SK-N-SH (cell line): ENCODE data around the gene MCM10.

ENCODE experiments used
- EZH2phosphoT487 ChIP-seq: fragments of 200-600 bp; sonication (generic); IDR thresholded peaks from 2 replicates; pipeline ENCODE4 v1.6.1; 2017; ENCODE audit warnings: low read depth, mixed run types, mild to moderate bottlenecking, antibody characterized with exemption, moderate library complexity, borderline replicate concordance
- MEF2A ChIP-seq: IDR thresholded peaks from 2 replicates; pipeline ENCODE4 v1.4.0; 2012; ENCODE audit warnings: low read depth, borderline replicate concordance
- PBX3 ChIP-seq: IDR thresholded peaks from 2 replicates; pipeline ENCODE4; 2012
- RCOR1 ChIP-seq: fragments of 150-350 bp; IDR thresholded peaks from 2 replicates; pipeline ENCODE4 v1.6.1; 2017; ENCODE audit warnings: antibody characterized with exemption, low read length
- SIN3A ChIP-seq: IDR thresholded peaks from 2 replicates; pipeline ENCODE4 v1.6.1; 2012; ENCODE audit warnings: low read depth, mild to moderate bottlenecking, low read length, moderate library complexity, borderline replicate concordance
- TCF12 ChIP-seq: IDR thresholded peaks from 2 replicates; pipeline ENCODE4 v1.4.0; 2012

- no peak for TF ChIP-seq EZH2phosphoT487
- TF ChIP-seq TCF12 = no peak
- TF ChIP-seq PBX3 = no peak
- no peak for TF ChIP-seq MEF2A
- no peak for TF ChIP-seq RCOR1
- no peak for TF ChIP-seq SIN3A
These were observed 65.7 kb downstream of the MCM10 start for GRCh38 chr10:13227031-13227430.
